HepG2 (cell line): ENCODE results near the gene POLL. TPM values are rescaled to one million over a fixed set of nuclear protein-coding genes. Genes with fewer than 3 reads are reported as not detected.
A peak's percentile ranks its signal among the peaks of the same experiment; 100 is the strongest.

ENCODE experiments used
- ATF7 ChIP-seq, 2 experiments: fragments of 450-650 bp in 1 of 2; sonication (generic) in 1 of 2; formaldehyde crosslinking in 1 of 2; IDR thresholded peaks; 2 replicates each; pipeline versions ENCODE4 v1.4.0 to v1.6.1; 2016 to 2020; ENCODE audit warnings: antibody characterized with exemption in 1 of 2, mild to moderate bottlenecking in 1 of 2, missing genetic modification reagents in 1 of 2
- ELK4 ChIP-seq: sonication (generic); formaldehyde crosslinking; IDR thresholded peaks from 2 replicates; pipeline ENCODE4 v1.9.0; 2021; ENCODE audit warnings: missing genetic modification reagents, borderline replicate concordance
- IRF9 ChIP-seq: sonication (generic); formaldehyde crosslinking; IDR thresholded peaks from 2 replicates; pipeline ENCODE4 v1.8.0; 2022; ENCODE audit warnings: missing genetic modification reagents, mild to moderate bottlenecking, borderline replicate concordance
- KLF11 ChIP-seq: IDR thresholded peaks from 2 replicates; pipeline ENCODE4 v1.6.1; 2016; ENCODE audit warnings: missing compliant biosample characterization
- MAX ChIP-seq: IDR thresholded peaks from 2 replicates; pipeline ENCODE4 v1.6.1; 2012; ENCODE audit warnings: inconsistent platforms
- NFIC ChIP-seq: IDR thresholded peaks from 2 replicates; pipeline ENCODE4 v1.6.1; 2012; ENCODE audit warnings: mild to moderate bottlenecking, low read length, inconsistent platforms
- PBX3 ChIP-seq: sonication (generic); formaldehyde crosslinking; IDR thresholded peaks from 2 replicates; pipeline ENCODE4 v1.8.1; 2023; ENCODE audit warnings: missing genetic modification reagents, inconsistent platforms, borderline replicate concordance
- SKI ChIP-seq: fragments of 450-650 bp; IDR thresholded peaks from one replicate; pipeline ENCODE4 v1.6.1; 2018; ENCODE audit warnings: mild to moderate bottlenecking; ENCODE audit not compliant: partially characterized antibody
- UBTF ChIP-seq: sonication (generic); formaldehyde crosslinking; IDR thresholded peaks from 2 replicates; pipeline ENCODE4 v1.4.0; 2020; ENCODE audit warnings: mild to moderate bottlenecking, missing genetic modification reagents
- ZBTB1 ChIP-seq: sonication (generic); formaldehyde crosslinking; IDR thresholded peaks from 2 replicates; pipeline ENCODE4 v1.4.0; 2020; ENCODE audit warnings: missing genetic modification reagents, borderline replicate concordance
- ZNF142 ChIP-seq: sonication (generic); formaldehyde crosslinking; IDR thresholded peaks from 2 replicates; pipeline ENCODE4 v1.4.0; 2020; ENCODE audit warnings: missing genetic modification reagents
- ZNF335 ChIP-seq: sonication (generic); formaldehyde crosslinking; IDR thresholded peaks from 2 replicates; pipeline ENCODE4 v1.4.0; 2020; ENCODE audit warnings: missing genetic modification reagents
- ZNF562 ChIP-seq: sonication (generic); formaldehyde crosslinking; IDR thresholded peaks from 2 replicates; pipeline ENCODE4 v1.8.0; 2022; ENCODE audit warnings: missing genetic modification reagents, borderline replicate concordance
- ZNF589 ChIP-seq: sonication (generic); formaldehyde crosslinking; conservative IDR thresholded peaks from 2 replicates; pipeline ENCODE4 v1.8.0; 2022; ENCODE audit warnings: mild to moderate bottlenecking, moderate library complexity, missing genetic modification reagents
- ZZZ3 ChIP-seq: sonication (generic); formaldehyde crosslinking; IDR thresholded peaks from 2 replicates; pipeline ENCODE4 v1.4.0; 2020; ENCODE audit warnings: missing genetic modification reagents, mild to moderate bottlenecking, borderline replicate concordance
- polyA plus RNA-seq, 8 experiments: library from polyadenylated mRNA; depleted of rRNA in 3 of 8; stranded (reverse) in 7 of 8; unstranded in 1 of 8; fragments of >200 nt; fragmentation: Illumina TruSeq in 4 of 8; extraction: Trizol in 4 of 8; gene quantifications; 2 replicates each; pipeline versions ENCODE4 v1.2.1 to v1.2.3, GENCODE V29; 2011 to 2016; ENCODE audit warnings: low read depth in 4 of 8, missing spikeins in 1 of 8, mixed read lengths in 1 of 8; ENCODE audit not compliant: insufficient read depth in 1 of 8
- total RNA-seq, 5 experiments: library from RNA; depleted of rRNA; stranded (reverse); fragments of >200 nt; fragmentation: Illumina TruSeq; extraction: Trizol; gene quantifications; 2 replicates each; pipeline ENCODE4 v1.2.3, GENCODE V29; 2016; ENCODE audit warnings: low read depth in 1 of 5

POLL gene
- total and polyA plus RNA-seq, 2 of the 13 experiments (the other 11 are each of a cell fraction or from before 2014, with no cell fraction given), result 13.8 to 19.1 TPM

- TF ChIP-seq ZNF589 (no peak), ZNF335 (CRISPR knock-in tag) (0 out of 2 replicates have a peak, but pooled peaks have one; percentile 14), SKI (no peak), ELK4 (CRISPR knock-in tag) (no peak), NFIC (no peak), KLF11 (CRISPR knock-in tag) (no peak), ZZZ3 (CRISPR knock-in tag) (no peak), ATF7 (IDR thresholded peaks at IDR 0.05) (no peak), ATF7 (CRISPR knock-in tag; IDR thresholded peaks at IDR 0.05) (no peak), ZNF142 (CRISPR knock-in tag) (peak; percentile 78; the same call in 1 of the 2 replicates), UBTF (CRISPR knock-in tag) (peak; percentile 17; the same call in 1 of the 2 replicates), IRF9 (CRISPR knock-in tag) (no peak), ZNF562 (no peak), MAX (peak; percentile 61), PBX3 (CRISPR knock-in tag) (0 out of 2 replicates have a peak, but pooled peaks have one; percentile 27), ZBTB1 (no peak)
These were observed at the start of gene POLL, which contains the start of gene DPCD (continued) for GRCh38 chr10:101587725-101588653.
